Activated CD4-positive, CD25-positive, alpha-beta regulatory T cell treated with anti-CD3 and anti-CD28 coated beads, Interleukin-2, amount 50 U/mL, for 16 hours (primary cell): ENCODE results near the gene PTGES3.
"Not testable (repeated sequence)": the region's sequence is repeated elsewhere in the genome, so short reads cannot be mapped to it uniquely, and the experiment has no call there.

ENCODE experiments used
- DNase-seq: peaks from one replicate; pipeline ENCODE4 v3.0.0-alpha.2; 2020; ENCODE audit warnings: low read depth, low spot score

PTGES3 gene

GRCh38 chr12:56657416-56658379, 30.4 kb downstream of the PTGES3 start:
- no peak for DNase-seq

GRCh38 chr12:56653781-56654180, 34.3 kb downstream of the PTGES3 start:
- not testable (repeated sequence) for DNase-seq

DNA sequence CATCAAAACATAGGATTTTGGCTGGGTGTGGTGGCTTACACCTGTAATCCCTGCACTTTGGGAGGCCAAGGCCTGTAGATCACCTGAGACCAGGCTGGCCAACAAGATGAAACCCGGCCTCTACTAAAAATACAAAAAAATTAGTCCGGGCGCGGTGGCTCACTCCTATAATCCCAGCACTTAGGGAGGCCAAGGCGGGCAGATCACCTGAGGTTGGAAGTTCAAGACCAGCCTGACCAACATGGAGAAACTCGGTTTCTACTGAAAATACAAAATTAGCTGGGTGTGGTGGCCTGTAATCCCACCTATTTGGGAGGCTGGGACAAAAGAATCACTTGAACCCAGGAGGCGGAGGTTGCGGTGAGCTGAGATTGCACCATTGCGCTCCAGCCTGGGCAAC, 40.1 kb downstream of the PTGES3 start:
- DNase-seq = not testable (repeated sequence)

DNA sequence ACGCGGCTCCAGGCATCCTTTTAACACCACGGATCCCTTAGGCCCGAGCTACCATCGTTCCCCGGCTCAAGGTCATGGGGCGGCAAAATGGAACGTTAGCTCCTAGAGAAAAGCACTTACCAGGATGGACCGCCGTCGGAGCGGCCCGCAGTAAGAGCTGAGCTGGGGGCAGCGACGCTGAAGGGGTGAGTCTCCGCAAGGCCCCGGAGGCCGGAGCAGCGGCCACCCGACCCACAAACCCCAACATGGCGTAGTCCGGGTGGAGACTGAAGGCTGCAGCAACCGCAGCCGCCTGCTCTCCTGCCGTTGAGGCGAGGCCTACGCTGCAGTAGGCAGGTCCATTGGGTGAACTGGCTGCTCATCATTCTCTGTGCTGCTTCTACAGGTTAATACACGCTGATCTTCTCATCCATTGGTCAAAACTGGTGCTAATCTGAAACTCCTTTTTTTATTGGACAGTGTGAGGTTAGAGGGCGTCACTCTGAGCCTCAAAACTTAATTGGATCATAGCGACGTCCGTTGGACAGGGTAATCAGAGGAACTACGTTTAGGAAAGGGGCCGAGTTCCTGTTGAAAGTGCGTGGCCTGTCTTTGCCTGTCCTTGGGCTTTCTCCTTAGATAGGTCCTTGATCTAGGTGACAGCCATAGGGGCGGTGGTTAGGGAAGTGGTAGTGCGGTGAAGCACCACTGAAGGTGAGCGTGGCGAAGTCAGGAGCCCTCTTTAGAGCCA, 42.2 kb downstream of the PTGES3 start, which contains the start of gene ATP5F1B:
Gene ATP5F1B, minus strand, starts transcription at position 268 of the 730 bp plus-strand sequence. Its CDS starts 21 bp downstream, at position 247.
- peak; percentile 86 for DNase-seq

DNA sequence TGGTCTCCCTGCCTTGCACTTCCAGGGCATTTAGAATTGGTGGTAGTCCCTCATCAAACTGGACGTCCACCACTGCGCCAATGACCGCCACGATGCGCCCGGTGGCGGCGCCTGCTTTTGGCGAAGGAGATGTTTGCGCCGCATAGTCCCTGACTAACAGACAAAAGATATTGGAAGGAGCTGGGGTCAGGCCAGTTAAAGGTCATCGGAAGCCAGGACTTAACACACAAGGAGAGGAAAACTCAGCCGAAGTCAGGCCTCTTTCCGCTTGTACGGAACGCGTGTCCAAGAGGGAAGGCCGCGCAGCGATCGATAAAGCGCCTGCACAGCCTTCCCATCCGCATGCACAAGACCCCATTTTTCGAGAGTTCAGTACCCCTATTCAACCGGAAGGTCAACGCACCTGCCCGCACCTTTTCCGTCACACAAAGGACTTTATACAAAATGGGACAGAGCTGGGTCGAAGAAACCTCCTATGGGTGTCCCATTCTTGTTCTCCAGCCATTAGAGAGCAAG, 42.8 kb downstream of the PTGES3 start:
- no peak for DNase-seq

DNA sequence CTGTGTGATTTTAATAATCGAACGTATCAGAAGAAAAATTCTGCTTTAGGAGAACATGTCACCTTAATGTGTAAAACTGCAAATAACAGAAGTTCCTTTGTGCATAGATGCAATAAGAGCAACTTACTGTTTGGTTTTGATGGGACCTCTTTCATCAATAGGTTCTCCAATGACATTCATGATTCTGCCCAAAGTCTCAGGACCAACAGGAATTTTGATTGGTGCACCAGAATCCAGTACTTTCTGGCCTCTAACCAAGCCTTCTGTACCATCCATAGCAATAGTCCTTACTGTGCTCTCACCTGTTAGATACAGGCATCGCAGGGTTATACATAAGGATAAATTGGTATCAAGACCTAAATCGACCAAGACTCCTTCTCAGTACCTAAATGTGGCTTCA, 43.4 kb downstream of the PTGES3 start:
- no peak for DNase-seq

GRCh38 chr12:56641219-56641618, 46.9 kb downstream of the PTGES3 start:
- DNase-seq = no peak

GRCh38 chr12:56637621-56638020, 50.5 kb downstream of the PTGES3 start:
- DNase-seq = no peak

DNA sequence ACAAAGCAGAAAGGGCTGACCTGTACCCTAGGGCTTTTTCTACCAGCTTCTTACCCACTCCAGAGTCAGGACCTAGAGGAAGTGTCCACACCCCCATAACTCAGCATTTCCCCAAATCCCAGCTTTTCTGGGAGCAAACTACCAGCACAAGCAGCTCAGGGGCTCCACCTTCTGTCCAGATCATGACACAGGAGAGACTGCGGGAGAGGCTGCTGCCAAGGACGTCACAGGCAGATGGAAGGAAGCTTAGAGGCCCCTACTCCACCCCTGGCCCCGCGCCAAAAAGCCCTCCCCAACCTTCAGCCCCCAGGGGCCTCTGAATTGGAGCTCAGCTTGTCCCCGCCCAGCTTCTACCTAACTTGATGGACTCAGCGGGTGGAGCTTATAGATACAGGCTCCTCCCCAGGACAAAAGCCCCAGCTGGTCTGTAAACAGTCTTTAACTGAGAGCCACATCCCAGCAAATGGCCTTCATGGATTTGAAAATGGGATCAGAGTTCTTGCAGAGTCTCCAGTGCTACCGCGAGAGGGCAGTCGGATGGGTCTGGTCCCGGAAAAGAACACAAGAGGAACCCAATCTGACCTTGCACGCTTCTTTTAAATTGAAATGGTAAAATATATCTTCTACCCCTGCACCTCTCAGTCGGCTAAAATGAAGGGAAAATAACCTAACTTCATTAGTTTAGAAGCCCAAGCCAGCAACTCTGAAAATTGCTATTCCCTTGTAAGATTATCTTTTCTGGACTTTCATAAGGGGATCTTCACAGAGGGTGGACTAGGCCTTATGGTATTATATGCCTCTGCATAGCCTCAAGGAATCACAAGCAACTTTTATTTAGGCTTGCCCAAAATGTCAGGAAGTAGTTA, 51.2 kb downstream of the PTGES3 start:
- DNase-seq = peak; percentile 84

GRCh38 chr12:56635806-56636674, 52.0 kb downstream of the PTGES3 start:
- DNase-seq = peak; percentile 58

GRCh38 chr12:56634837-56635791, 53.0 kb downstream of the PTGES3 start:
- DNase-seq = peak; percentile 43

DNA sequence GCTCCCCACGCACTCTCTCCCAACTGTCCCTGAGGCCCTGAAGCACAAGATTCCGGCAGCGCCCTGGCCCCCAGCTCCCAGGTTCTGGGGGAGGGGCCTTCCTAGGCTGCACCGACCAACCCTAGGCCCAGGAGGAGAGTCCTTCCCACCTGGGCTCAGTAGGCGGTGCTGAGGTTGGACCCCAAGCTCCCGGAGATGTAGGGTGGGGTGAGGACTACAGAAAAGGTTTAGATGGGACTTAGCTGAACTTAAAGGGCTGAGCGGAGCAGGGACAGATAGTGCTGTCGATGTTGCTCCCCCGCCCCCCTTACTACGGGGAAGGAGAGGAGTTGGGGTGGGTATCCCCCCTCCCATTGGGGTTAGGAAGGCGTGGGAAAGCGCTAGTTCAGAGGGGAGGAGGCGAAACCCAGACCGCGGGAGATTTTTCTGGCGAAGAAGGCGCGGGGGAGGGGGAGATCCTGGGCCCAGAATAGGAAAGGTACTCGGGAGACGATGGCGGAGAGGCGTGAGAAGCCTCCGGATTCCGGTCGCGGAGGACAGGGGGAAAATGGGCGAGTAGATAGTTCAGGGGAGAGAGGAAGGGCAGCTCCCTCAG, 53.7 kb downstream of the PTGES3 start:
- no peak for DNase-seq

GRCh38 chr12:56633468-56634241, 54.4 kb downstream of the PTGES3 start:
- DNase-seq = no peak

- no peak for DNase-seq
Measured at GRCh38 chr12:56632701-56633467, 55.2 kb downstream of the PTGES3 start.

- DNase-seq = no peak
Measured at GRCh38 chr12:56631790-56632700, 56.0 kb downstream of the PTGES3 start.

- DNase-seq = peak; percentile 67
Measured at GRCh38 chr12:56630180-56630632, 57.9 kb downstream of the PTGES3 start, which contains the start of gene BAZ2A. BAZ2A (minus strand) TSS chr12:56630326; CDS start chr12:56617530, 12,796 bp downstream.
